Superior temporal gyrus (tissue), 1 donor: ENCODE data around the gene PRKCE.
A peak's percentile ranks its signal among the peaks of the same experiment; 100 is the strongest.
"Not testable (repeated sequence)": the region's sequence is repeated elsewhere in the genome, so short reads cannot be mapped to it uniquely, and the experiment has no call there.

Experiments used
- DNase-seq: peaks from one replicate; pipeline ENCODE4 v3.0.0-alpha.2; 2016; ENCODE audit errors: extremely low spot score

PRKCE gene

GRCh38 chr2:45889620-45890370 lies 238.3 kb downstream of the PRKCE start:
- peak; percentile 16 for DNase-seq

- not testable (repeated sequence) for DNase-seq
These were observed 238.8 kb downstream of the PRKCE start for GRCh38 chr2:45890371-45890646.

- no peak for DNase-seq
These were observed 239.3 kb downstream of the PRKCE start for GRCh38 chr2:45890819-45891218.

GRCh38 chr2:45891719-45892424 lies 240.4 kb downstream of the PRKCE start:
- DNase-seq: no peak

GRCh38 chr2:45892425-45892745 lies 240.9 kb downstream of the PRKCE start:
- DNase-seq: no peak

- DNase-seq: no peak
These were observed 241.3 kb downstream of the PRKCE start for GRCh38 chr2:45892757-45893156.

GRCh38 chr2:45894211-45894610 lies 242.7 kb downstream of the PRKCE start:
- no peak for DNase-seq

- DNase-seq: no peak
These were observed 243.9 kb downstream of the PRKCE start for GRCh38 chr2:45895241-45895861.

- DNase-seq: no peak
These were observed 244.8 kb downstream of the PRKCE start for GRCh38 chr2:45896311-45896710.

- DNase-seq: no peak
These were observed 246.4 kb downstream of the PRKCE start for GRCh38 chr2:45897842-45898241.

- DNase-seq: no peak
These were observed 247.3 kb downstream of the PRKCE start for GRCh38 chr2:45898819-45899218.

- no peak for DNase-seq
These were observed 248.5 kb downstream of the PRKCE start for GRCh38 chr2:45899926-45900325.

GRCh38 chr2:45901468-45902032 lies 250.1 kb downstream of the PRKCE start:
- DNase-seq: no peak

- DNase-seq: no peak
These were observed 250.9 kb downstream of the PRKCE start for GRCh38 chr2:45902380-45902779.

- DNase-seq: no peak
These were observed 251.4 kb downstream of the PRKCE start for GRCh38 chr2:45902781-45903375.

GRCh38 chr2:45904267-45904945 lies 252.9 kb downstream of the PRKCE start:
- DNase-seq: no peak

- no peak for DNase-seq
These were observed 253.6 kb downstream of the PRKCE start for GRCh38 chr2:45904946-45905631.

- DNase-seq: no peak
These were observed 254.1 kb downstream of the PRKCE start for GRCh38 chr2:45905632-45905958.

- no peak for DNase-seq
These were observed 256.1 kb downstream of the PRKCE start for GRCh38 chr2:45907592-45907991.

GRCh38 chr2:45908316-45909170 lies 257.1 kb downstream of the PRKCE start:
- DNase-seq: no peak

- no peak for DNase-seq
These were observed 257.7 kb downstream of the PRKCE start for GRCh38 chr2:45909171-45909565.
